IPS-15b (cell line): Measurements from ENCODE around the gene ZNF10.

Experiments used
- H3K27me3 ChIP-seq: one replicate; pipeline ENCODE4 v1.6.1; 2013; ENCODE audit warnings: low read length; ENCODE audit not compliant: control insufficient read depth, insufficient read depth
- H3K36me3 ChIP-seq: one replicate; pipeline ENCODE4 v1.6.1; 2013; ENCODE audit warnings: low read length; ENCODE audit not compliant: control insufficient read depth, insufficient read depth
- H3K4me1 ChIP-seq: one replicate; pipeline ENCODE4 v1.6.1; 2013; ENCODE audit warnings: mild to moderate bottlenecking, low read length; ENCODE audit not compliant: control insufficient read depth, insufficient read depth
- H3K4me3 ChIP-seq: one replicate; pipeline ENCODE4 v1.5.1; 2013; ENCODE audit warnings: low read depth, low read length
- H3K9ac ChIP-seq: one replicate; pipeline ENCODE4 v1.6.1; 2013; ENCODE audit warnings: low read depth, mild to moderate bottlenecking, low read length
- H3K9me3 ChIP-seq: one replicate; pipeline ENCODE4 v1.6.1; 2013; ENCODE audit warnings: mild to moderate bottlenecking, low read length; ENCODE audit not compliant: control insufficient read depth, insufficient read depth

Gene ZNF10

DNA sequence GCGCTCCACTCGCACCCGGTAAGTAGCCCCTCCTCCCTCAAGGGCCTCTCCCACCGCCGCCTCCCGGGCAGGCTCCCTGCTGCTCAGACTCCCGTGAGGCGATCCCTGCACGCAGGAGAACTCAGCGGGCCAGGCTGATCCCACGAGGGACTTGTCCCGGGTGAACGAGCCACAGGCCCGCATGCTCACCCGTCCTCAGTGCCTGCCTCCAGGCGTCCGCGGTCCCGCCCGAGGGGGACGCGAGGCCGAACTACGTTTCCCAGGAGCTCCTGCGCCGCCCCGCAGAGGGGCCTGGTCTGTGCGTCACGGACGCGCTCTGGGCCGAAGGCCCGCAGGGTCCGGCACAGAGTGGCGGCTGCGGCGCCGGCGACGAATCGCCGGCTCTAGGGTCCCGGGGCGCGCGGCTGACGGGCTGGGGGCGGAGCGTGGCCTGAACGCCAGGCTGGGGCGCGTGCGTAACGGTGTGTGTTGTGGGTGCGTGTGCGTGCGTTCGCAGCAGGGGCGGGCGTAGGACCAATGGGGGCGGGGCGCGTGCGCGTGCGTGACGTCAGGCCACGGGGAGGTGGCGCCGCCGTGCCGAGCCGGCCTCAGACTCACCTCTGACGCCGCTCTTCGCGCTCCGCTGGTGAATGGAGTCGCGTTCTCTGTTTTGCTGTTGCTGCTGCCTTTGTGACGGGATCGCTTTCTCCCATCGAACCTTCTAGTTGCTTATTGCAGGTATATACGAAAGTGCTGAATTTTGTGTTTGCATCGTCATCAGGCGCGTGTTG lies at the start of gene ZNF10, which contains the start of gene ZNF891:
Gene ZNF10, plus strand, starts transcription at position 590 of the 770 bp plus-strand sequence. CDS start 13,866 bp downstream, outside the sequence.
Gene ZNF891, minus strand, starts transcription at position 237 of the 770 bp plus-strand sequence. CDS start 8,356 bp downstream, outside the sequence.
- H3K36me3 ChIP-seq: no peaks in the 10 kb centered on the region
- peak within 1 kb of the TSS; percentile 93 for H3K9ac ChIP-seq
- H3K27me3 ChIP-seq: no peaks in the 10 kb centered on the region
- H3K9me3 ChIP-seq: peaks cover 6% of the 10 kb centered on the region
- H3K4me1 ChIP-seq: no peaks in the 10 kb centered on the region
- peak within 1 kb of the TSS; percentile 92 for H3K4me3 ChIP-seq

DNA sequence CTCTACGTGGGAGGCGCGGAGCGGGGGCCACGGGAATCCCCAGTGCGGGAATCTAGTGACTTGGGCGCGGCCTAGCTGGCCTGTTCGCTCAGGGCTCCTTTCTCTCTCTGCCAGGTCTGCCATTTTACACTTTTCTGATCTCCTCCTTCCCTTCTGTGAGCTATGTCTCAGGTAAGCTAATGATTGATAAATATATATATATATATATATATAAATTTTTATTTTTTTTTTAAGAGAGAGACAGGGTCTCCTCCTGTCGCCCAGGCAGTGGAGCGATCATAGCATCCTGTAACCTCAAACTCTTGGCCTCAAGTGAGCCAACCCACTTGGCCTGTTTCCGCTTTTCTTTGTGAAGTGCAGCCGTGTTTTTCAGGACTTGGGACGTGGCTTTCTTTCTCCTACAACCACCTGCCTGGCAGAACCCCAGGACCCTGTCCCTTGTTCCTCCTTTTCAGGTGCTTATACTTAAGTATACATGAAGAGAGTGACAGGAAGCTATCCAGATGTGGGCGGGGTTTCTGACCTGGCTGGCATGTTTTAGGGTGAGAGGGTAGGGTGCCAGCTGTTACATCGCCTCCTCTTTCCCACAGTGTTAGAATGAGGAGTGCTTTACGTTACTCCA lies 49.2 kb upstream of the ZNF10 start:
- Histone ChIP-seq H3K9ac (peak overlapping the region; percentile 88), H3K4me1 (no peaks in the 10 kb centered on the region), H3K9me3 (peaks cover 13% of the 10 kb centered on the region), H3K4me3 (peak overlapping the region; percentile 89), H3K27me3 (no peaks in the 10 kb centered on the region), H3K36me3 (peaks cover 20% of the 10 kb centered on the region)

DNA sequence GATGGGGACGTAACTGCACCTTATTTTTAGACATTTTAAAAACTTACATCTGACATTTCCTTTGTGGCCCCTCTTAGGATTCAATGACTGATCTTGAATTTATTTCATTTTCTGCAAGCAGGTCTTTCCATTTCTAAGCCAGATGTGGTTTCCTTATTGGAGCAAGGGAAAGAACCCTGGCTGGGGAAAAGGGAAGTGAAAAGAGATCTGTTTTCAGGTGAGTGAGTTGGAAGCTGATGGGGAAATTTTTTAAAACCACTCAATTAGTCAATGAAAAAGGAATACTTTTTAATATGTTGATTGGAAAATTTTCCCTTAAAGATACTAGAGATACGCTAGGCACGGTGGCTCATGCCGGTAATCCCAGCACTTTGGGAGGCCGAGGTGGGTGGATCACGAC lies 47.1 kb upstream of the ZNF10 start:
- Histone ChIP-seq H3K9me3 (peaks cover 16% of the 10 kb centered on the region), H3K36me3 (peaks cover 23% of the 10 kb centered on the region), H3K27me3 (no peaks in the 10 kb centered on the region), H3K4me3 (no peak overlapping the region), H3K9ac (no peak overlapping the region), H3K4me1 (no peaks in the 10 kb centered on the region)

DNA sequence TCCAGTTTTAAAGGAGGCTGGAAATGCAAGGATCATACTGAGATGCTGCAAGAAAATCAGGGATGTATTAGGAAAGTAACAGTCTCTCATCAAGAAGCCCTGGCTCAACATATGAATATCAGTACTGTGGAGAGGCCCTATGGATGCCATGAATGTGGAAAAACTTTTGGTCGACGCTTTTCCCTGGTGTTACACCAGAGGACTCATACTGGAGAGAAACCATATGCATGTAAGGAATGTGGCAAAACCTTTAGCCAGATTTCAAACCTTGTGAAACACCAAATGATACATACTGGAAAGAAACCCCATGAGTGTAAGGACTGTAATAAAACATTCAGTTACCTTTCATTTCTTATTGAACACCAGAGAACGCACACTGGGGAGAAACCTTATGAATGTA lies 24.8 kb upstream of the ZNF10 start:
- Histone ChIP-seq H3K9me3 (peaks cover 68% of the 10 kb centered on the region), H3K36me3 (peaks cover 11% of the 10 kb centered on the region), H3K27me3 (no peaks in the 10 kb centered on the region), H3K4me1 (no peaks in the 10 kb centered on the region), H3K9ac (no peak overlapping the region), H3K4me3 (peak overlapping the region; percentile 15)

DNA sequence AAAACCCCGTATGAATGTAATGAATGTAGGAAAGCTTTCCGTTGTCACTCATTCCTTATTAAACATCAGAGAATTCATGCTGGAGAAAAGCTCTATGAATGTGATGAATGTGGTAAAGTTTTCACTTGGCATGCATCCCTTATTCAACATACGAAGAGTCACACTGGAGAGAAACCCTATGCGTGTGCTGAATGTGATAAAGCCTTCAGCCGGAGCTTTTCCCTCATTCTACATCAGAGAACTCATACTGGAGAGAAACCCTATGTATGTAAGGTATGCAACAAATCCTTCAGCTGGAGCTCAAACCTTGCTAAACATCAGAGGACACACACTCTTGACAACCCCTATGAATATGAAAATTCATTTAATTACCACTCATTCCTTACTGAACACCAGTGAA lies 24.2 kb upstream of the ZNF10 start:
- H3K4me3 ChIP-seq: no peak overlapping the region

DNA sequence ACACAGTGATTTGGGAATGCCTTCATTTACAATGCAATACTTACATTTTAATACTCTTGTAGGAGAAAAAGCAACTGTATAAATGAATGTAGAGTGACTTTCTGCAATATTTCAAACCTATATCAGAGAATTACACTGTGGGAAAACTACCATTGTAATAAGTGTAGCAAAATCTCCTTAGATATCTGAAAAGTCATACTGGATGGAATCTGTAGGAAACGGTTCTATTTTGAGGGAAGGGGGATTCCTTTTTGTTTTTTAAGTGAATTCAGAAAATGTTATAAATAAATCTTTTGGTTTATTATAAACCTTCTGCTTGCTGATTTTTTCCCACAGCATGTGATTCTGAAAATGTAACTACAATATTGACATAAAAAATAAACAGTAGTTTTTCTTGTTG lies 23.3 kb upstream of the ZNF10 start:
- Histone ChIP-seq H3K36me3 (peaks cover 11% of the 10 kb centered on the region), H3K9me3 (peaks cover 57% of the 10 kb centered on the region), H3K4me3 (no peak overlapping the region), H3K9ac (no peak overlapping the region), H3K27me3 (no peaks in the 10 kb centered on the region), H3K4me1 (no peaks in the 10 kb centered on the region)

More for the DNA sequence above, 24.2 kb upstream of the ZNF10 start:
- H3K9me3 ChIP-seq: peaks cover 63% of the 10 kb centered on the region
- H3K4me1 ChIP-seq: no peaks in the 10 kb centered on the region
- no peaks in the 10 kb centered on the region for H3K27me3 ChIP-seq
- H3K36me3 ChIP-seq: peaks cover 11% of the 10 kb centered on the region
- H3K9ac ChIP-seq: no peak overlapping the region

DNA sequence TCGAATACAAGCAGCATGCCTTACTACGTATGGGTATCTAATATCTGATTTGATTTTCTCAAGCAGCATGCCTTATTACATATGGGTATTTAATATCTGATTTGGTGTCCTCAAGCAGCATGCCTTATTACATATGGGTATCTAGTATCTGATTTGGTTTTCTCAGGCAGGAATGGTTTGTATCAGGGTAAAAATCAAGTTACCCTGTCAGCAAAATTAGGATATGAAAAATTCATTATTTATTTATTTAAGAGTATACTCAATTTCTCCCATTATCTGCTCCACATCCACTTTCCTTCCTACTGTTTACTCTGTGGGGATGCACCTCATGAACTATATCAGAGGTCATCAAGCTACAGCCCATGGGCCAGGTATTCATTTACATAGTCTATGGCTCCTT lies 22.3 kb upstream of the ZNF10 start:
- H3K4me3 ChIP-seq: no peak overlapping the region
- no peaks in the 10 kb centered on the region for H3K4me1 ChIP-seq
- no peak overlapping the region for H3K9ac ChIP-seq
- H3K9me3 ChIP-seq: peaks cover 55% of the 10 kb centered on the region
- H3K36me3 ChIP-seq: peaks cover 11% of the 10 kb centered on the region
- no peaks in the 10 kb centered on the region for H3K27me3 ChIP-seq

DNA sequence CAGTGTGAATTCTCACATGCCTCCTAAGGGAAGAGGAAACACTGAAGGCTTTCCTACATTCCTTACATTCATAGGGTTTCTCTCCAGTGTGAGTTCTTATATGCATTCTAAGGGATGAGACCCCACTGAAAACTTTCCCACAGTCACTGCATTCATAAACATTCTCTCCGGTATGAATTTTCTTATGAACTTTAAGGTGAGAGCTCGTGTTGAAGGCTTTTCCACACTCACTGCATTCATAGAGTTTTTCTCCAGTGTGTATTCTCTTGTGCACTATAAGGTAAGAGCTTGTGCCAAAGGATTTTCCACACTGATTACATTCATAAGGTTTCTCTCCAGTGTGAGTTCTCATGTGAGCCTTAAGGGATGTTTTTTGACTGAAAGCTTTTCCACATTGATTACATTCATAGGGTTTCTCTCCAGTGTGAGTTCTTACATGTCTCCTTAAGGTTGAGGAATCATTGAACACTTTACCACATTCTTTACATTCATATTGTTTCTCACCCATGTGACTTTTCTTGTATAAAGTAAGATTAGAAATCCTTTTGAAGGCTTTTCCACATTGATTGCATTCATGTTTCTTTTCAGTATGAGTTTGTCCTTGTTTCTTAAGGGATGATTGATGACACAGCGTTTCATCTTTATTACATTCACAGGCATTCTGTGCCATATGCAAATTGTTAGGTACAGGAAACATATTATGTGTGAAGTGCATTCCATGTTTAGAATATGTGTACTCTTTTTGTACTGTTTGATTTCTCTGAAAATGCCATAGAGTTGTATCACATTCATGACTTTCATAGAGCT lies 9.8 kb upstream of the ZNF10 start:
- peaks cover 21% of the 10 kb centered on the region for H3K36me3 ChIP-seq

DNA sequence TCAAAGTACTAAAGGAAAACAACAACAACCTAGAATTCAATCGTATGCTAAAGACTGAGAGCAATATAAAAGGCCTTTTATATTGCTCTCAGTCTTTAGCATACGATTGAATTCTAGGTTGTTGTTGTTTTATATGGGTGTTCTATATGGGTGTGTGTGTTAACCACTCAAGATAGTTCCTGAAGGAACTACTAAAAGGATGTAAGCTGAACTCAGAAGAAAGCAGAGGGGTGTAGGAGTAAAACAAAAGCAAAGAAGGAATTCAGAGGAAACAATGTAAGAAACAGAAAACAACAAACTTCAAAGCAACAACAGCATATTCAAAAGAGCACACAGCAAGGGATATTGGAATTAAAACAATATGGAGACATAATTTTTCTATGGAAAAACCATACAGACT lies 5.8 kb upstream of the ZNF10 start:
- H3K4me3 ChIP-seq: no peak overlapping the region
- no peak overlapping the region for H3K9ac ChIP-seq
- H3K4me1 ChIP-seq: no peaks in the 10 kb centered on the region
- peaks cover 15% of the 10 kb centered on the region for H3K36me3 ChIP-seq
- H3K9me3 ChIP-seq: peaks cover 51% of the 10 kb centered on the region
- H3K27me3 ChIP-seq: no peaks in the 10 kb centered on the region

More for the DNA sequence above, 9.8 kb upstream of the ZNF10 start:
- Histone ChIP-seq H3K4me1 (no peaks in the 10 kb centered on the region), H3K27me3 (no peaks in the 10 kb centered on the region), H3K9me3 (peaks cover 68% of the 10 kb centered on the region), H3K4me3 (no peak overlapping the region), H3K9ac (no peak overlapping the region)

DNA sequence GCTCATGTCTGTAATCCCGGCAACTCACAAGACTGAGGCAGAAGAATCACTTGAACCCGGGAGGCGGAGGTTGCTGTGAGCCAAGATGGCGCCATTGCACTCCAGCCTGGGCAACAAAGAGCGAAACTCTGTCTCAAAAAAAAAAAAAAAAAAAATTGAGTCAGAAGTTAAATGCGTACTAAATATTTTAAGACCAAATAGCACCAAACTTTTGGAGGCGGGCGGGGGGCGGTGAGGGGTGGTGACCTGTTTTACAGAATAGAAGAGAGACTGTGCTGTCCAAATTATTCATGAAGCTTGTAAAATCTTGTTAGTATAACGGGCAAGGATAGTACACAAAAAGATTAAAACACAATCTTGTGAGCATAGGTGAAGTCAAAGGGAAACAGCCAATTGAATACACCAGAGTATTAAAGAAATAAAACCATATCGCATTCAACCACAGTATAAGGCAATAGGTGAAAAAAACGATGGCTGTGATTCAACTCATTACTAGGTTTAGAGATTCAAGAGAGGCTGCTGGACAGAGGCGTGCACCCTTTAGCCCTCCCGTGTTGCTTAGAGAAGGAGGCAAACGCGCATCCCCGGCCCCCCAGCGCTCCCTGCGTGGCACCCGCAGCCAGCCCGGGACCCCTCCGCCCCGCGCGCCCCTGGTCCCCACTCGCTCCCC lies 924 bp upstream of the ZNF10 start:
- Histone ChIP-seq H3K9ac (peak overlapping the region; percentile 73), H3K4me1 (no peaks in the 10 kb centered on the region), H3K27me3 (no peaks in the 10 kb centered on the region), H3K36me3 (no peaks in the 10 kb centered on the region), H3K9me3 (peaks cover 6% of the 10 kb centered on the region), H3K4me3 (peak overlapping the region; percentile 92)

DNA sequence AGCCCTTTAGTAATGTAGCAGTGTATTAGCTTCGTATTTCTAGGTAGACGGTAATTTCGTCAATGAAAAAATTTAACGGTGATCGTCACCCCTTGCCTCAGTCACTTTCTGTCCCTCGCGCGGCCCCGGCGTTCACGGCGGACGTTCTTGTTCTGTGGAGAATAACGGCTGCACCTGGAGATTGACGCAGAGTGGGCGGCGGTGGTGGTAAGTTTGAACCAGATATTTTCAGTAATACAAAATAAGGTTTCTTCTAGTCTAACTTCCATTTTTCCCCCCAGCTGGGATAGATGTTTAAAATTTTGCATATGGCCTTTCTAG lies 341 bp downstream of the ZNF10 start:
- peak overlapping the region; percentile 93 for H3K9ac ChIP-seq
- H3K4me3 ChIP-seq: peak overlapping the region; percentile 92

More for the DNA sequence above, 341 bp downstream of the ZNF10 start:
- Histone ChIP-seq H3K36me3 (peaks cover 1% of the 10 kb centered on the region), H3K4me1 (no peaks in the 10 kb centered on the region), H3K27me3 (no peaks in the 10 kb centered on the region), H3K9me3 (peaks cover 2% of the 10 kb centered on the region)
